Ectodermal cell (in vitro differentiated cells): ENCODE results near the gene C6orf136.
A peak's percentile ranks its signal among the peaks of the same experiment; 100 is the strongest.

Experiments
- H3K27ac ChIP-seq: 2 replicates; pipeline ENCODE4 v1.7.0; 2013; ENCODE audit warnings: mild to moderate bottlenecking, low read depth, low read length; ENCODE audit not compliant: insufficient read depth, poor library complexity, severe bottlenecking
- H3K27me3 ChIP-seq: 2 replicates; pipeline ENCODE4 v1.7.0; 2013; ENCODE audit warnings: mild to moderate bottlenecking, low read length; ENCODE audit not compliant: insufficient read depth, control insufficient read depth, poor library complexity, severe bottlenecking
- H3K36me3 ChIP-seq: one replicate; pipeline ENCODE4 v1.7.0; 2013; ENCODE audit warnings: low read length; ENCODE audit not compliant: control insufficient read depth, insufficient read depth
- H3K4me1 ChIP-seq: one replicate; pipeline ENCODE4 v1.7.0; 2013; ENCODE audit warnings: low read length; ENCODE audit not compliant: control insufficient read depth, insufficient read depth
- H3K4me3 ChIP-seq: 2 replicates; pipeline ENCODE4 v1.7.0; 2013; ENCODE audit warnings: low read depth, low read length, control low read depth; ENCODE audit not compliant: insufficient read depth
- H3K9me3 ChIP-seq: 2 replicates; pipeline ENCODE4 v1.7.0; 2013; ENCODE audit warnings: mild to moderate bottlenecking, low read length, moderate library complexity; ENCODE audit not compliant: control insufficient read depth
- WGBS, 2 experiments: methylation state at CpG; one replicate each; pipeline ENCODE4 v1.1.7; 2013; ENCODE audit warnings: missing lambda C conversion rate in 2 of 2; 5-methylcytosine and 5-hydroxymethylcytosine counted together

C6orf136 gene

GRCh38 chr6:30682143-30683117 is 35.5 kb downstream of the C6orf136 start:
- no peaks in the 10 kb centered on the region for H3K36me3 ChIP-seq
- no peaks in the 10 kb centered on the region for H3K9me3 ChIP-seq
- H3K27ac ChIP-seq, result peak overlapping the region; percentile 70
- peak overlapping the region; percentile 40 for H3K4me3 ChIP-seq
- peaks cover 47% of the 10 kb centered on the region for H3K4me1 ChIP-seq
- WGBS, 2 experiments, result 40% methylated on average over 11 of the region's 11 CpGs
- no peaks in the 10 kb centered on the region for H3K27me3 ChIP-seq

- Histone ChIP-seq H3K27ac (no peak overlapping the region), H3K4me3 (peak overlapping the region; percentile 40), H3K36me3 (no peaks in the 10 kb centered on the region), H3K9me3 (no peaks in the 10 kb centered on the region), H3K27me3 (no peaks in the 10 kb centered on the region), H3K4me1 (peaks cover 54% of the 10 kb centered on the region)
- 25 to 31% methylated on average over 7 of the region's 7 CpGs for WGBS, 2 experiments
Observed at GRCh38 chr6:30683183-30683979, 36.4 kb downstream of the C6orf136 start.

- H3K9me3 ChIP-seq, result no peaks in the 10 kb centered on the region
- no peak overlapping the region for H3K27ac ChIP-seq
- H3K4me3 ChIP-seq, result peak overlapping the region; percentile 40
- H3K27me3 ChIP-seq, result no peaks in the 10 kb centered on the region
- H3K36me3 ChIP-seq, result no peaks in the 10 kb centered on the region
- WGBS, 2 experiments, result 47 to 53% methylated on average over 2 of the region's 2 CpGs
- peaks cover 57% of the 10 kb centered on the region for H3K4me1 ChIP-seq
Observed at GRCh38 chr6:30683980-30684338, 37.0 kb downstream of the C6orf136 start.

- no peaks in the 10 kb centered on the region for H3K36me3 ChIP-seq
- 74 to 81% methylated on average over 18 to 20 of the region's 21 CpGs for WGBS, 2 experiments
- no peaks in the 10 kb centered on the region for H3K9me3 ChIP-seq
- no peak overlapping the region for H3K27ac ChIP-seq
- peak overlapping the region; percentile 40 for H3K4me3 ChIP-seq
- no peaks in the 10 kb centered on the region for H3K27me3 ChIP-seq
- H3K4me1 ChIP-seq, result peaks cover 59% of the 10 kb centered on the region
Observed at GRCh38 chr6:30684386-30685156, 37.6 kb downstream of the C6orf136 start.

- H3K9me3 ChIP-seq, result no peaks in the 10 kb centered on the region
- WGBS, 2 experiments, result 59 to 60% methylated on average over 29 of the region's 29 CpGs
- peaks cover 57% of the 10 kb centered on the region for H3K4me1 ChIP-seq
- no peak overlapping the region for H3K27ac ChIP-seq
- H3K27me3 ChIP-seq, result no peaks in the 10 kb centered on the region
- peak overlapping the region; percentile 69 for H3K4me3 ChIP-seq
- no peaks in the 10 kb centered on the region for H3K36me3 ChIP-seq
Observed at GRCh38 chr6:30685157-30686008, 38.5 kb downstream of the C6orf136 start.

GRCh38 chr6:30686009-30686907 is 39.3 kb downstream of the C6orf136 start, which contains the start of gene PPP1R18:
TSS of gene PPP1R18 (minus strand) at chr6:30686645. CDS start at chr6:30686018, 627 bp downstream.
- WGBS, 2 experiments, result 1 to 2% methylated on average over 40 to 41 of the region's 41 CpGs

GRCh38 chr6:30686908-30687658 is 40.1 kb downstream of the C6orf136 start:
- peak overlapping the region; percentile 69 for H3K4me3 ChIP-seq
- H3K27ac ChIP-seq, result peak overlapping the region; percentile 94
- no peaks in the 10 kb centered on the region for H3K27me3 ChIP-seq
- H3K36me3 ChIP-seq, result no peaks in the 10 kb centered on the region
- H3K9me3 ChIP-seq, result no peaks in the 10 kb centered on the region
- WGBS, 2 experiments, result 0% methylated on average over 52 of the region's 52 CpGs
- H3K4me1 ChIP-seq, result peaks cover 57% of the 10 kb centered on the region

More at GRCh38 chr6:30686009-30686907, 39.3 kb downstream of the C6orf136 start, which contains the start of gene PPP1R18:
- no peaks in the 10 kb centered on the region for H3K36me3 ChIP-seq
- H3K9me3 ChIP-seq, result no peaks in the 10 kb centered on the region
- H3K27ac ChIP-seq, result peak within 1 kb of the TSS; percentile 94
- no peaks in the 10 kb centered on the region for H3K27me3 ChIP-seq
- H3K4me3 ChIP-seq, result peak within 1 kb of the TSS; percentile 69
- peaks cover 56% of the 10 kb centered on the region for H3K4me1 ChIP-seq

- WGBS, 2 experiments, result 18 to 19% methylated on average over 22 of the region's 22 CpGs
- Histone ChIP-seq H3K4me3 (peak overlapping the region; percentile 69), H3K4me1 (peaks cover 50% of the 10 kb centered on the region), H3K36me3 (no peaks in the 10 kb centered on the region), H3K9me3 (no peaks in the 10 kb centered on the region), H3K27me3 (no peaks in the 10 kb centered on the region), H3K27ac (peak overlapping the region; percentile 94)
Observed at GRCh38 chr6:30687659-30688431, 40.9 kb downstream of the C6orf136 start.
